HepG2 (cell line): ENCODE measurements around the gene MBOAT7. TPM values are rescaled to one million over a fixed set of nuclear protein-coding genes. Genes with fewer than 3 reads are reported as not detected.

ENCODE experiments used
- ATAC-seq: fragments of 200-7000 bp; cut with Tn5 transposase; 3 replicates; pipeline ENCODE4 v1.9.1; 2020; ENCODE audit warnings: mild to moderate bottlenecking, moderate library complexity
- BruUV-seq: library from RNA; stranded (reverse); fragments of 400-500 nt; replicated peaks from 2 replicates; lab custom pipeline; 2021; lab: Mats Ljungman, UMichigan
- CTCF ChIA-PET: fragments of 300-600 bp; formaldehyde crosslinking; extraction: SDS; loops from one replicate; lab custom pipeline; 2021; ENCODE audit warnings: low total read pairs, inconsistent platforms, low intra/inter-chr PET ratio; lab: Yijun Ruan, JAX
- POLR2A ChIA-PET: fragments of 350-600 bp; sonication (Branson Sonifier 250); formaldehyde crosslinking; loops from one replicate; lab custom pipeline; 2020; ENCODE audit warnings: antibody characterized with exemption, inconsistent platforms; lab: Yijun Ruan, JAX
- DNase-seq: peaks from one replicate; pipeline ENCODE4 v3.0.0-alpha.2; 2015; ENCODE audit warnings: low spot score
- FAIRE-seq: peaks from 3 replicates; lab custom pipeline; 2011; peaks lifted over from hg19 to GRCh38; lab: Jason Lieb, UNC
- H2AFZ ChIP-seq: one replicate; pipeline ENCODE4 v1.6.1; 2011; ENCODE audit warnings: low read length, inconsistent platforms
- H3K27ac ChIP-seq: fragments of 300-600 bp; 3 replicates; pipeline ENCODE4 v1.8.0; 2011; ENCODE audit warnings: mixed run types, mild to moderate bottlenecking, mixed read lengths, low read length, inconsistent platforms; ENCODE audit not compliant: insufficient read depth; ENCODE audit errors: extremely low read length
- H3K27me3 ChIP-seq, 2 experiments: fragments of 200-600 bp in 1 of 2; 2 replicates in 1 of 2; 3 replicates in 1 of 2; pipeline versions ENCODE4 v1.6.0 to v1.8.0; 2011; ENCODE audit warnings: low read length in 2 of 2, mild to moderate bottlenecking in 2 of 2, moderate library complexity in 2 of 2, inconsistent platforms in 1 of 2; ENCODE audit not compliant: insufficient read depth in 2 of 2, control insufficient read depth in 1 of 2
- H3K36me3 ChIP-seq, 2 experiments: fragments of 200-600 bp in 1 of 2; replicated peaks in 1 of 2; 2 replicates in 1 of 2; 3 replicates in 1 of 2; pipeline versions ENCODE4 v1.5.1 to v1.8.0; 2011; ENCODE audit warnings: low read length in 2 of 2, inconsistent platforms in 1 of 2; ENCODE audit not compliant: insufficient read depth in 2 of 2, control insufficient read depth in 1 of 2
- H3K4me1 ChIP-seq: 2 replicates; pipeline ENCODE4 v1.5.1; 2012; ENCODE audit warnings: low read length, inconsistent platforms; ENCODE audit not compliant: insufficient read depth
- H3K4me2 ChIP-seq: 2 replicates; pipeline ENCODE4 v1.6.0; 2011; ENCODE audit warnings: low read depth, low read length, inconsistent platforms
- H3K4me3 ChIP-seq, 3 experiments: fragments of 200-600 bp in 1 of 3; sonication (generic), shearing (Covaris generic) in 1 of 3; replicated peaks in 1 of 3; 2 replicates each; pipeline ENCODE4 v1.5.1; 2011 to 2016; ENCODE audit warnings: low read length in 3 of 3, inconsistent platforms in 2 of 3, low read depth in 2 of 3, mild to moderate bottlenecking in 2 of 3, control low read depth in 1 of 3, mixed read lengths in 1 of 3; ENCODE audit not compliant: insufficient read depth in 1 of 3
- H3K79me2 ChIP-seq: one replicate; pipeline ENCODE4 v1.6.1; 2011; ENCODE audit warnings: low read length, inconsistent platforms; ENCODE audit not compliant: insufficient read depth
- H3K9ac ChIP-seq: 2 replicates; pipeline ENCODE4 v1.6.0; 2011; ENCODE audit warnings: mild to moderate bottlenecking, low read depth, low read length, inconsistent platforms; ENCODE audit not compliant: insufficient read depth
- H3K9me3 ChIP-seq: 2 replicates; pipeline ENCODE4 v1.5.1; 2012; ENCODE audit warnings: mild to moderate bottlenecking, low read length
- H4K20me1 ChIP-seq: 2 replicates; pipeline ENCODE4 v1.6.0; 2011; ENCODE audit warnings: inconsistent platforms, mild to moderate bottlenecking, low read length, moderate library complexity; ENCODE audit not compliant: insufficient read depth
- AGO2 ChIP-seq: fragments of 200-400 bp; formaldehyde crosslinking; optimal IDR thresholded peaks from 2 replicates; pipeline ENCODE3; 2017; ENCODE audit warnings: mild to moderate bottlenecking, low read depth, low read length, moderate library complexity
- E2F2 ChIP-seq: sonication (generic); formaldehyde crosslinking; IDR thresholded peaks from 2 replicates; pipeline ENCODE4 v1.4.0; 2020; ENCODE audit warnings: missing genetic modification reagents, borderline replicate concordance
- GPN1 ChIP-seq: sonication (generic); formaldehyde crosslinking; IDR thresholded peaks from 2 replicates; pipeline ENCODE4 v1.5.1; 2020; ENCODE audit warnings: missing genetic modification reagents, borderline replicate concordance
- HCFC1 ChIP-seq: fragments of 150-350 bp; IDR thresholded peaks from 2 replicates; pipeline ENCODE4 v1.6.1; 2014; ENCODE audit warnings: low read depth, low read length
- KLF16 ChIP-seq, 2 experiments: sonication (generic) in 1 of 2; formaldehyde crosslinking in 1 of 2; IDR thresholded peaks; 2 replicates each; pipeline versions ENCODE4 v1.6.1 to v1.8.0; 2016 to 2023; ENCODE audit warnings: missing genetic modification reagents in 2 of 2, missing compliant biosample characterization in 1 of 2
- NFYC ChIP-seq: IDR thresholded peaks from 2 replicates; pipeline ENCODE4 v1.6.1; 2016; ENCODE audit warnings: missing genetic modification reagents, missing compliant biosample characterization
- POGK ChIP-seq: sonication (generic); formaldehyde crosslinking; conservative IDR thresholded peaks from 2 replicates; pipeline ENCODE4 v1.8.0; 2022; ENCODE audit warnings: mild to moderate bottlenecking, moderate library complexity, missing genetic modification reagents
- SP5 ChIP-seq: IDR thresholded peaks from 2 replicates; pipeline ENCODE4 v1.6.1; 2016; ENCODE audit warnings: low read depth, borderline replicate concordance
- THAP11 ChIP-seq: IDR thresholded peaks from 2 replicates; pipeline ENCODE4 v1.6.1; 2016; ENCODE audit warnings: missing biosample characterization, missing genetic modification reagents
- TRIM24 ChIP-seq: sonication (generic); formaldehyde crosslinking; IDR thresholded peaks from 2 replicates; pipeline ENCODE4 v1.8.0; 2022; ENCODE audit warnings: mild to moderate bottlenecking, missing genetic modification reagents
- YY1 ChIP-seq: IDR thresholded peaks from 2 replicates; pipeline ENCODE4 v1.6.1; 2011; ENCODE audit warnings: low read length, low read depth, moderate library complexity, mild to moderate bottlenecking; ENCODE audit not compliant: insufficient read depth, insufficient replicate concordance
- ZBTB4 ChIP-seq: sonication (generic); formaldehyde crosslinking; IDR thresholded peaks from 2 replicates; pipeline ENCODE4 v1.4.0; 2020; ENCODE audit warnings: missing genetic modification reagents, mild to moderate bottlenecking, borderline replicate concordance
- ZFP1 ChIP-seq: IDR thresholded peaks from 2 replicates; pipeline ENCODE4 v1.6.1; 2016
- ZNF30 ChIP-seq: sonication (generic); formaldehyde crosslinking; IDR thresholded peaks from 2 replicates; pipeline ENCODE4 v1.5.0; 2020; ENCODE audit warnings: mild to moderate bottlenecking, missing genetic modification reagents
- ZNF703 ChIP-seq: sonication (generic); formaldehyde crosslinking; IDR thresholded peaks from 2 replicates; pipeline ENCODE4 v1.5.1; 2020; ENCODE audit warnings: missing genetic modification reagents, mild to moderate bottlenecking, moderate library complexity, borderline replicate concordance
- ZNF75D ChIP-seq: sonication (generic); formaldehyde crosslinking; IDR thresholded peaks from 2 replicates; pipeline ENCODE4 v1.8.1; 2023; ENCODE audit warnings: missing genetic modification reagents, mild to moderate bottlenecking, borderline replicate concordance
- WGBS: methylation state at CpG from one replicate; pipeline ENCODE4 v1.1.6; 2017; ENCODE audit warnings: low lambda C conversion rate; 5-methylcytosine and 5-hydroxymethylcytosine counted together
- in situ Hi-C: cut with HindIII; loops from 2 replicates; pipeline ENCODE4 v1.10.0; 2017; ENCODE audit warnings: low pct_unique_long_range_greater_than_20kb; ENCODE audit not compliant: extremely low pct_ligation_motif_present
- intact Hi-C: fragments of 100-400 bp; cut with micrococcal nuclease; formaldehyde crosslinking; loops from one replicate; pipeline ENCODE4 v1.10.0; 2022; ENCODE audit not compliant: unreplicated experiment
- polyA plus RNA-seq, 8 experiments: library from polyadenylated mRNA; depleted of rRNA in 3 of 8; stranded (reverse) in 7 of 8; unstranded in 1 of 8; fragments of >200 nt; fragmentation: Illumina TruSeq in 4 of 8; extraction: Trizol in 4 of 8; gene quantifications; 2 replicates each; pipeline versions ENCODE4 v1.2.1 to v1.2.3, GENCODE V29; 2011 to 2016; ENCODE audit warnings: low read depth in 4 of 8, missing spikeins in 1 of 8, mixed read lengths in 1 of 8; ENCODE audit not compliant: insufficient read depth in 1 of 8
- total RNA-seq, 5 experiments: library from RNA; depleted of rRNA; stranded (reverse); fragments of >200 nt; fragmentation: Illumina TruSeq; extraction: Trizol; gene quantifications; 2 replicates each; pipeline ENCODE4 v1.2.3, GENCODE V29; 2016; ENCODE audit warnings: low read depth in 1 of 5
- TF ChIP-seq, protein P1 (sequence below): IDR thresholded peaks from 2 replicates; pipeline ENCODE4 v1.6.1; 2016

Gene MBOAT7
- total and polyA plus RNA-seq, 2 of the 13 experiments (the other 11 are each of a cell fraction or from before 2014, with no cell fraction given), result 22.2 to 25.5 TPM

DNA sequence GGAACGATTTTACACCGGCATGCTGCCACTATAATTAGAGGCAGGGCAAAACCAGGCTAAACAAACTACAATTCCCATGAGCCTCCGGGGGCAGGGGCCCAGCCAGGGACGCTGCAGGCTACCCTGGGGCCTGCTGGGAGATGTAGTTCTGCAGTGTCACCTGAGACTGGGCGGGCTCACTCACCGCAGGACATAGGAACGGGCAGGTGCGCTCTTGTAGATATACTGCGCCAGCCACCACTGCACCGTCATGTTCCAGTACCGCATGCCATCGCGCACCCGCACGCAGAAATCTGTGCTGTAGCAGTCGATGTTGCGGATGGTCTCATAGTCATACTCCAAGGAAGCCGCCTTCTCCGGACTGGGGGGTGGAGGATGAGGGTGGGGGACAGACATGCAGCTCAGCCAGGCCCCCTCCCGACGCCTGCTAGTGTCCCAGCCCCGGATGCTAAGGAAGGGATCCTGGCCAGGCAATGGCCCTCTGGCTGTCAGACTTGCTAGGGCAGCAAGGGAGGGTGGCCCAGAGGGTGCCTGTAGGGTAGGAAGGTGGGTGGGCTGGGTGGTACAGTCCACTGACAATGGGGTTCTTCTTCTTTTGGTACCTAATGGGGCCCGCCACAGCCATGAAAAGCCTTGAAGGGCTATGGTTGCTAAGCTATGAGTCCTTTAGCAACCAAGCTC lies 10.7 kb downstream of the MBOAT7 start:
- ChIA-PET CTCF (no interaction called here), POLR2A (no interaction called here)
- ATAC-seq (peak; percentile 57), FAIRE-seq (no peak), DNase-seq (no peak)
- BruUV-seq, result no TSS peak
- peaks cover 1 to 11% of the 10 kb centered on the region in 2 experiments; a peak in 3 of 5 replicates for H3K36me3 ChIP-seq
- no peaks in the 10 kb centered on the region for H3K9me3 ChIP-seq
- H3K27me3 ChIP-seq, result no peaks in the 10 kb centered on the region
- no peaks in the 10 kb centered on the region for H3K79me2 ChIP-seq
- peaks cover 5% of the 10 kb centered on the region; the same call in 1 of the 2 replicates for H4K20me1 ChIP-seq
- H3K4me3 ChIP-seq, result no peak overlapping the region
- no peak overlapping the region for H2AFZ ChIP-seq
- intact Hi-C loops (no loop called here), in situ Hi-C loops (no loop called here)
- H3K27ac ChIP-seq, result no peak overlapping the region
- no peaks in the 10 kb centered on the region for H3K4me1 ChIP-seq
- 85% methylated on average over 5 of the region's 23 CpGs for WGBS
- H3K9ac ChIP-seq, result no peak overlapping the region
- H3K4me2 ChIP-seq, result no peak overlapping the region
- TF ChIP-seq THAP11, result peak; percentile 98
- no peak for TF ChIP-seq ZNF703 (CRISPR knock-in tag)
- TF ChIP-seq, protein P1, sequence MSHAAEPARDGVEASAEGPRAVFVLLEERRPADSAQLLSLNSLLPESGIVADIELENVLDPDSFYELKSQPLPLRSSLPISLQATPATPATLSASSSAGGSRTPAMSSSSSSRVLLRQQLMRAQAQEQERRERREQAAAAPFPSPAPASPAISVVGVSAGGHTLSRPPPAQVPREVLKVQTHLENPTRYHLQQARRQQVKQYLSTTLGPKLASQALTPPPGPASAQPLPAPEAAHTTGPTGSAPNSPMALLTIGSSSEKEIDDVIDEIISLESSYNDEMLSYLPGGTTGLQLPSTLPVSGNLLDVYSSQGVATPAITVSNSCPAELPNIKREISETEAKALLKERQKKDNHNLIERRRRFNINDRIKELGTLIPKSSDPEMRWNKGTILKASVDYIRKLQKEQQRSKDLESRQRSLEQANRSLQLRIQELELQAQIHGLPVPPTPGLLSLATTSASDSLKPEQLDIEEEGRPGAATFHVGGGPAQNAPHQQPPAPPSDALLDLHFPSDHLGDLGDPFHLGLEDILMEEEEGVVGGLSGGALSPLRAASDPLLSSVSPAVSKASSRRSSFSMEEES, result no peak
- TF ChIP-seq ZNF75D (CRISPR knock-in tag), result no peak
- TF ChIP-seq NFYC (CRISPR knock-in tag), result no peak
- TF ChIP-seq ZFP1, result no peak
- no peak for TF ChIP-seq YY1
- TF ChIP-seq ZBTB4 (CRISPR knock-in tag), result no peak
- TF ChIP-seq POGK (CRISPR knock-in tag), result no peak
- TF ChIP-seq TRIM24 (CRISPR knock-in tag), result no peak
- TF ChIP-seq E2F2, result no peak
- no peak for TF ChIP-seq GPN1
- TF ChIP-seq SP5, result no peak
- TF ChIP-seq AGO2, result peak; percentile 76
- TF ChIP-seq ZNF30, result no peak
- no peak for TF ChIP-seq KLF16 (CRISPR knock-in tag; IDR thresholded peaks at IDR 0.05)
- peak; percentile 85 for TF ChIP-seq HCFC1
